OCI-LY3 (cell line): ENCODE data around the gene VAV1.
"Not testable (repeated sequence)": the region's sequence is repeated elsewhere in the genome, so short reads cannot be mapped to it uniquely, and the experiment has no call there.

Experiments used
- CTCF ChIP-seq: fragments of 200-600, 300-600 bp; sonication (generic); IDR thresholded peaks from 2 replicates; pipeline ENCODE4 v1.5.1; 2014; ENCODE audit warnings: antibody characterized with exemption, low read length, low read depth
- EZH2phosphoT487 ChIP-seq: fragments of 200-600 bp; shearing (Covaris generic); IDR thresholded peaks from 2 replicates; pipeline ENCODE4 v1.6.1; 2018; ENCODE audit warnings: antibody characterized with exemption, mixed run types, low read depth

GRCh38 chr19:6776045-6776444 is 3.5 kb downstream of the VAV1 start:
- TF ChIP-seq CTCF, EZH2phosphoT487: not testable (repeated sequence)
